Measurements from ENCODE around the gene RASD1.

Gene RASD1

GRCh38 chr17:17509601-17510425, 13.6 kb upstream of the RASD1 start:
- DNase-seq, result no peak

- DNase-seq, result no peak
Observed at GRCh38 chr17:17508646-17509591, 12.7 kb upstream of the RASD1 start.

- no peak for DNase-seq
Observed at GRCh38 chr17:17508019-17508535, 11.9 kb upstream of the RASD1 start.

GRCh38 chr17:17507465-17508011, 11.3 kb upstream of the RASD1 start:
- no peak for DNase-seq

GRCh38 chr17:17506893-17507464, 10.8 kb upstream of the RASD1 start:
- DNase-seq, result no peak

GRCh38 chr17:17506181-17506741, 10.1 kb upstream of the RASD1 start:
- DNase-seq, result no peak

- no peak for DNase-seq
Observed at GRCh38 chr17:17505610-17506171, 9.5 kb upstream of the RASD1 start.

GRCh38 chr17:17505151-17505550, 9.0 kb upstream of the RASD1 start:
- no peak for DNase-seq

- DNase-seq, result no peak
Observed at GRCh38 chr17:17504341-17505140, 8.3 kb upstream of the RASD1 start.

- no peak for DNase-seq
Observed at GRCh38 chr17:17503566-17504130, 7.5 kb upstream of the RASD1 start.

GRCh38 chr17:17502741-17503565, 6.8 kb upstream of the RASD1 start:
- DNase-seq, result no peak

- peak in 1 of 2 donors; percentile 13 for DNase-seq
Observed at GRCh38 chr17:17500999-17501605, 4.9 kb upstream of the RASD1 start.

- no peak for DNase-seq
Observed at GRCh38 chr17:17499402-17500145, 3.4 kb upstream of the RASD1 start.

GRCh38 chr17:17498606-17499301, 2.6 kb upstream of the RASD1 start:
- DNase-seq, result no peak

- no peak for DNase-seq
Observed at GRCh38 chr17:17497845-17498520, 1.8 kb upstream of the RASD1 start.

GRCh38 chr17:17497065-17497844, 1.1 kb upstream of the RASD1 start:
- no peak for DNase-seq

Measured in stimulated activated CD4-positive, alpha-beta T cell treated with anti-CD3 and anti-CD28 coated beads, Interleukin-2, amount 100 ng/mL, for 48 hours (primary cell).